Measurements from ENCODE around the gene NUP214.
A peak's percentile ranks its signal among the peaks of the same experiment; 100 is the strongest.
"Not testable (repeated sequence)": the region's sequence is repeated elsewhere in the genome, so short reads cannot be mapped to it uniquely, and the experiment has no call there.

The NUP214 gene

DNA sequence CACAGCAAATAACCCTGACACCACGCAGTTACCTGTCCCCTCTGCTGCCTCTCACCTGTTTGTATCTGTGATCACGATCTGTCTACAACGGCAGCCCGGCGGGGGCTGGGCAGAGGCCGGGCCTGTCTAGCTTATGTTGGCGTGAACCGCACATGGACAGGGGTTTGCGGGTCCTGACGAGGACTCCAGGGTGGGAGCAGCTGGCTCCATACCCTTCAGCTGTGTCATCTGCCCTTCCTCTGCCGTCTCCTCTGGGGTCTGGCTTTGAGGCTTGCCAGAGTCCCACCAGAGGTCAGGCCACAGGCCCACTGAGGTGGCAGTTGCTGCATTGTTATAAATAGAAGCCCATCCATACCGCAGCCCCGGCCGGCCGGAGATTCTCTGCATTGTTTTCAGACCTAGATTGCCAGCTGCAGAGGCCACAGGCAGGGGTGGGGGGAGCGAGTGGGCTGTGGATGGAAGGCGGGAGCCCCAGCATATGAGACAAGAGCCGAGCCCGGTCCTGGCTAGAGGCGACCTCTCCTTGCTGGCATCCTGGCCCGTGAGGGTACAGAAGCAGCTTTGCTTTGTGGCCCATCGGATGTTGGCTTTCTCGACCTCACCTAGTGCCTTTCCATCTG, 113.1 kb downstream of the NUP214 start:
- peak in 1 of 2 experiments; percentile 28 for DNase-seq
- TF ChIP-seq POLR2A (IDR thresholded peaks at IDR 0.05; ENCODE audit: low read length) (no peak), GATA1 (IDR thresholded peaks at IDR 0.05; ENCODE audit: low read depth, low read length) (no peak)

DNA sequence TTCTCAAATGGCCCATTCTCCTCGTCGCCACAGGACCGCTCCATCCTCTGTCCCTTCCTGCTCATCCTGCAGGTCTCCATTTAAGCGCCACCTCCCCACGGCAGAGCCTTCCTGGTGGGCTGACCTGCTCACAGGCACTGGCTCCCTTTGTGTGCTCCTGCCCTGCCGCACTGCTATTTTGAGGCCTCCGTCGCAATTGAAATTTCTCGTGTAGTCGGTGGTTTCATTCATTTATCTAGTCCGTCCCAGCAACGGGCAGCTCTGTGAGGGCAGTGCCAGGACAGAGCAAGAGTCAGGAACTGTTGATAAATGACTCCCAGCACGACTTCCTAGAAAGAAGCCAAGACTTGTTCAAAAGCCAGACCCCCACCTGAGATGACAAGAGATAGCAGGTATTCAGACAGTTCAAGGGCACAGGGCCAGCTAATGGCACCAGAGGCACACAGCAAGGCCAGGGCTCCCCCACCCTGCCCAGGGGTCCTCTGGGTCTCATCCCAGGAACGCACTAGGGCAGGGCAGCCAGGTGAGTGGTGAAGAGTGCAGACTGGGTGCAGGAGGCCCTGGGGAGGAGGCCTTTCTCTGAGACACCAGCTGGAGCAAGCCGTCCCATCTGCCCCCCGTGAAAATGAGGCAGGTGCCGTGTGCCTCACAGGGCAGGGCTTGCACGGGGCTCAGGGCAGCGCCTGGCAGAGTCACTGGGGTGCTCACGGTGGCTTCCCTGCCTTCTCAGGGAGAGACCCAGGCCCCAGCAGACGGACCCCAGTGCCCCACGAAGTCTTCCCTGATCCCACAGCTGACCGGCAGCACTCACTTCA, 114.0 kb downstream of the NUP214 start:
- TF ChIP-seq GATA1 (IDR thresholded peaks at IDR 0.05; ENCODE audit: low read depth, low read length) = no peak
- no peak for TF ChIP-seq POLR2A (IDR thresholded peaks at IDR 0.05; ENCODE audit: low read length)
- no peak for DNase-seq

DNA sequence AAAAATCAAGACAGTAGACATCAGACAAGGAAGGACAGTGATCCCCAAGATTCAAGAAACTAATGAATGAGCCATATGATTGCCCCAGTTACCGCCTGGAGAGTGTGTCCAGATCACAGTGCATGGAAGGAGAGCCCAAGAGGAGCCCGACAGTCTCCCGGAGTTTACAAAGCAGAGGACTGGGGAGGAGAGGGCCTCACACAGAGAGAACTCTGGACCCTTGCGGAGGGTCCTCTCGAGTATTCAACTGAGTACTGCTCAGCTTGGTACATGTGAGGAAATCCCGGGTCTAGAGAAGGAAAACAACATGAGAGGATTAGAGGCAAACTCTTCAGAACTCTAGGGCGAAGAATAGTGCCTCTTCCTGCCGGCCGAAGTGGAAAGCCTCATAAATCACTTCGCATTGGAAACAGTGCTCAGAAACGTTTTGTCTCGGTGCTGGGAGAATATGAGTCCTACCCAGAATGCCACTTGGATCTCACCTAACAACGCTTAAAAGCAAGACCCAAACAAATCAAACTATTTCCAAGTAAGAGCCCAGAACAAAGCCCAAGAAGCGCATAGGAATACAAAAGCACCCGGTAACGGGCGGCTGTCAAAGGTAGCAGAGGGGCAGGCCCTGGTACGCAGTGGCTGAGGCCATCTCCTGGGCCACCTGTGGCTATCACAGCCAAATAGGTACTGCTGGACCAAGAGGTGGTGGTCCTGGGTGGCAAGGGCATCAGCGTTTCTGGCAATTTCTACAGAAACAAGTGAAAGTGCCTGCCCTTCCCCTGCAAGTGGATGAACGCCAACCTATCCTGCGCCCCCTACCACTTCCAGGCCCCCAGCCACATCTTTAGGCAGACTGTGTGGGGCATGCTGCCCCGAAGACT, 114.9 kb downstream of the NUP214 start:
- no peak for DNase-seq
- TF ChIP-seq GATA1 (IDR thresholded peaks at IDR 0.05; ENCODE audit: low read depth, low read length) = no peak
- TF ChIP-seq POLR2A (IDR thresholded peaks at IDR 0.05; ENCODE audit: low read length) = no peak

DNA sequence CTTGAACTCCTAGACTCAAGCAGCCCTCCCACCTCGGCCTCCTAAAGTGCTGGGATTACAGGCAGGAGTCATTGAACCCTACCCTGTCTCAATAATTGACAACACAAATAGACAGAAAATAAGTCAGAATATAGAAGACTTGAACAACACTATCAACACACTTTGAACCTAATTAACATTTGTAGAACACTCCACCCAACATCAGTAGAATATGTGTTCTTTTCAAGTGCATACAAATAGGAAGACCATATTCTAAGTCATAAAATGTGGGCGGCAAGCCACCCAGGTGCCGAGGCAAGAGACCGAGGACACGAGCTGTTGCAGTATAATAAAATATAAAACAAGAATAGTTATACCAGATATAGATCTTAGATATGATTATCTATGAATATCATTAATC, 118.9 kb downstream of the NUP214 start:
- not testable (repeated sequence) for DNase-seq

DNA sequence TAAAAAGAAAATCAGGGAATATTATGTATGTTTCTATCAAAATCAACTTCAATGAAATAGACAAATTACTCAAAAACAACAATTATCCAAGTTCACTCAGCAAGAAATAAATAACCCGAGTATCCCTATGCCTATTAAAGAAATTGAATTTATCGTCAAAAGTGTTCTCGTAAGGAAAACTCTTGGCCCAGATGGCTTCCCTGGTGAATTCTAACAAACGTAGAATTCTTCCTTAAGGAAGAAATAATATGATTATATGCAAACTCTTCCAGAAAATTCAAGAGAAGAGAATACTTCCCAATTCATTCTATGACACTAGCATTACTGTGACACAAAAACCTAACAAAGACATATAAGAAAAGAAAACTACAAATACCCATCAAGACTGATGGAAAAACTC, 121.2 kb downstream of the NUP214 start:
- DNase-seq = no peak
- no peak for TF ChIP-seq POLR2A (IDR thresholded peaks at IDR 0.05; ENCODE audit: low read length)
- no peak for TF ChIP-seq GATA1 (IDR thresholded peaks at IDR 0.05; ENCODE audit: low read depth, low read length)

DNA sequence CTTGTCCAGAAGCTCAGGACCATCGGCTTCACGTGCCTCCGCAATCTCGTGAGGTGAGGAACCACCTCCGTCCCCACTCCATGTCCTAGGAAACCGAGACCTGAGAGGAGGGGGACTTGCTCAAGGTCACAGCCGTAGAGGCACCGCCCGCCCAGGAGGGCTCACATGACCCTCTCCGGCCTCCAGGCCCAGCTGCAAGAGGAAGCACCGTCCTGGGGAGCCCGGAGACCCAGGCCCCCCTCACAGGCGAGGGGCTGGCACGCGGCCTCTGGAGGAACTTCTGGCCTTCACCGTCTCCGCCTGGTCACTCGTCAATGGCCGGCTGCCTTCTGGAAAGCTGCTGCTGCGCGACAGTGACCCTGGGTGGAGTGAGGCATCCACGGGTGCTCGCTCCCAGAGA, 126.7 kb downstream of the NUP214 start:
- TF ChIP-seq GATA1 (IDR thresholded peaks at IDR 0.05; ENCODE audit: low read depth, low read length) (no peak), POLR2A (IDR thresholded peaks at IDR 0.05; ENCODE audit: low read length) (no peak)

DNA sequence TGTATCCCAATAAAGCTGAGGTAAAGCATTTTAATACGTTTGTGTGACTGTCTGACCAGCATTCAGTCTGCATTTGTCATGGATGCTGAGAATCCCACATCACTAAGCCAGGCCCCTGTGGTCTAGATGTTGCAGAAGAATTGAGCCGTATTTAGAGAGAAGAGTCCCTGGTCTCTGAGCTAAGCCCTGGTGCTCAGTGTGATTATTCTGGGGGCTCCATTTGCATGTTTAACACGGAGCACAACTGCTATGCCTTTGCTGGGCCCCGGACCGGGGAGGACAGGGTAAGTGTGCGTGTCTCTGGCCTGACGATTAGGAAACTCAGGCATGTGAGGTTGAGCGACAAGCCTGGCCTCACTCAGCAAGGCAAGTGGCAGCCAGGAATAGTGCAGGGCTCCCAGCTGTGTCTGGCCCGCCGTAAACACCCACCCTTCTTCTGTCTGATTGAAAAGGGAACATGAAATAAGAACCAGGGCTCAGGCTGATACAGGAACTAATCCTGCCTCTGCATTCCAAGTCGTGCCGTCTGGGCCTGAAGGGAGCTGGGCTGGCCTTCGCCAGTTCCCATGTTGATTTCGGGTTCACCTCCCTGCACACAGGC, 128.6 kb downstream of the NUP214 start:
- DNase-seq = peak; percentile 20 to 38
- TF ChIP-seq GATA1 (IDR thresholded peaks at IDR 0.05; ENCODE audit: low read depth, low read length) (no peak), POLR2A (IDR thresholded peaks at IDR 0.05; ENCODE audit: low read length) (no peak)

More for the DNA sequence above, 126.7 kb downstream of the NUP214 start:
- DNase-seq = no peak

DNA sequence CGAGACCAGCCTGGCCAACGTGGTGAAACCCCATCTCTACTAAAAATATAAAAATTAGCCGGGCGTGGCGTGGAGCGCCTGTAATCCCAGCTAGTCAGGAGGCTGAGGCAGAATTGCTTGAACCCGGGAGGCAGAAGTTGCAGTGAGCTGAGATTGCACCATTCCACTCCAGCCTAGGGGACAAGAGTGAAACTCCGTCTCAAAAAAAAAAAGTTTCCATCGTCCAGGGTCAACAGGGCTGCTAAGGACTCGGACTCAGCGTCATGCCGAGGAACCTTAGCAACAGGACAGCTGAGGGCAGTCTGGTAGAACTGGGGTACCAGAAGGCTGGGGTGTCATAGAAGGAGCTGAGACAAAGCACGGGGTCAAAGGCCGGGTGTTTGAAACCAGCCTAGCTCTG, 129.2 kb downstream of the NUP214 start:
- no peak for TF ChIP-seq GATA1 (IDR thresholded peaks at IDR 0.05; ENCODE audit: low read depth, low read length)
- DNase-seq = no peak

DNA sequence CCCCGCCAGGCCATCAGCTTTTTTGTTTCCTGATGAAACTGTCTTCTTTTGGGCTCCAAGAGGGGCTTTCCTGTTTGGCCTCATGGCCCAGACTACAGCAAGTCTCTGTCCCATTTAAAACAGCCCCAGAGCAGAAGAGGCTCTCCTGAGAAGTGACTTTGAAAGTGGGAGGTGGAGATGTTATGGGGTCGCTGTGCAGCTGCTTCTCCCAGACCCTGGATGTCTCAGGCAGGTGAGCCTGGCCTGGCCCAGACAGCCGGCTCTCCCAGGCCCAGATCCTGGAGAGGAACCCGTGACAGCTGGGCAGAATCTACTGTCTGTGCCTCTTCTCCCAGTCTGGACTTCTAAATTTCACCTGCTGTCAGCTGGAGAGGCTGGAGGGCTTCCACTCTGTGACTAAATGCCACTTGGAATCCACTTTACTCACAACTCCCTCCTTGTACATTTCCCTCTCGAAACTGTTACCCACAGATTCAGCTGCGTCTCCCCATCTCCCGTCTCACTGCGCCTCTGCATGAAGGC, 130.4 kb downstream of the NUP214 start:
- TF ChIP-seq GATA1 (IDR thresholded peaks at IDR 0.05; ENCODE audit: low read depth, low read length) (no peak), POLR2A (IDR thresholded peaks at IDR 0.05; ENCODE audit: low read length) (no peak)
- DNase-seq = no peak

DNA sequence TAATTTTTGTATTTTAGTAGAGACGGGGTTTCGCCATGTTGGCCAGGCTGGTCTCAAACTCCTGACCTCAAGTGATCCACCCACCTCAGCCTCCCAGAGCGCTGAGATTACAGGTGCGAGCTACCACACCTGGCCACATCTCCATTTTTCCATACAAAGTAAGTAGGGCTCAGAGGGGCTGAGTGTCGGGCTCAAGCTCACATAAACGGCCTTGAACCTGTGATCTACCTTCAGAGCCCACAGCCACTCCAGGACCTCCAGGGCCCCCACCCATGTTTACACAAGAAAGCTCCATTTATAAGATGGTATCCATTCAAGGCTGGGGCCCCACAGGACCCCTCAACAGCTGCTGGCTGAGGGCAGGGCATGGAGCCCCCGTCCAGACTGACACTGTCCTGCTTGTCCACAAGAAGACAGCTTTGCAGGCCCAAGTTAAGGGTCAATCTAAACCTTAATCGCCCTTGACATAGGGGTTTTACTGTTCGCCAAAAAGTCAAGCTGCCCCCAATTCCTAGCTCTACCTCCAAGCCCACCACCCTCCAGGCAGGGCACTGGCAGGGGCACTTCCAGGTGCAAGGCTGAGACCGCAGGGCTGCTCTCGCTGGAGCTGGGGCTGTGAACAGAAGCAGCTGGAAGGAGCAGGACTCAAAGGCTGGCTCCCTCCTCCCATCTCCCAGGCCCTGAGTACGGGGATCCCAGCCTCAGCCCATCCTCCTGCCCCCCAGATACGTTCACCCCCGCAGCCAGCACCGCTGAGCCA, 132.1 kb downstream of the NUP214 start:
- no peak for DNase-seq
- no peak for TF ChIP-seq POLR2A (IDR thresholded peaks at IDR 0.05; ENCODE audit: low read length)
- TF ChIP-seq GATA1 (IDR thresholded peaks at IDR 0.05; ENCODE audit: low read depth, low read length) = no peak

DNA sequence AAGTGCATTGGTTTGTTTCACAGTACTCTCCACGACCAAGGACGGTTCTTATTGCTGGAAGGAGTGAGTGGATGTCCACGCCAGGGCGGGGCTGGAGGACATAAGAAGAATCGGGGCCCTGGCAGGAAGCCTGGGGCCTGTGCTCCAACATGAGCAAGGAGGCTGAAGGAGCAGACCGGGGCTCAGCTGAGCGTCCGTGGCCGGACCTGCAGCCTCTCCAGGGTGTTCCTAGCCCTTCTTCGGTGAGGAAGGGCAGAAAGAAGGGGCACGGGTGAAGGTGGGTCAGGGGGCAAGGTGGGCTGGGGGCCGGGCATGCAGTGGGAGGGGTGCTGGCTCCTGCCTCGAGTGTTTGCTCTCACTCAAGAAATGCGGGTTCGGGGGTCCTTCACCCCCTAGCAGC, 132.8 kb downstream of the NUP214 start:
- no peak for TF ChIP-seq POLR2A (IDR thresholded peaks at IDR 0.05; ENCODE audit: low read length)
- no peak for TF ChIP-seq GATA1 (IDR thresholded peaks at IDR 0.05; ENCODE audit: low read depth, low read length)
- DNase-seq = no peak

DNA sequence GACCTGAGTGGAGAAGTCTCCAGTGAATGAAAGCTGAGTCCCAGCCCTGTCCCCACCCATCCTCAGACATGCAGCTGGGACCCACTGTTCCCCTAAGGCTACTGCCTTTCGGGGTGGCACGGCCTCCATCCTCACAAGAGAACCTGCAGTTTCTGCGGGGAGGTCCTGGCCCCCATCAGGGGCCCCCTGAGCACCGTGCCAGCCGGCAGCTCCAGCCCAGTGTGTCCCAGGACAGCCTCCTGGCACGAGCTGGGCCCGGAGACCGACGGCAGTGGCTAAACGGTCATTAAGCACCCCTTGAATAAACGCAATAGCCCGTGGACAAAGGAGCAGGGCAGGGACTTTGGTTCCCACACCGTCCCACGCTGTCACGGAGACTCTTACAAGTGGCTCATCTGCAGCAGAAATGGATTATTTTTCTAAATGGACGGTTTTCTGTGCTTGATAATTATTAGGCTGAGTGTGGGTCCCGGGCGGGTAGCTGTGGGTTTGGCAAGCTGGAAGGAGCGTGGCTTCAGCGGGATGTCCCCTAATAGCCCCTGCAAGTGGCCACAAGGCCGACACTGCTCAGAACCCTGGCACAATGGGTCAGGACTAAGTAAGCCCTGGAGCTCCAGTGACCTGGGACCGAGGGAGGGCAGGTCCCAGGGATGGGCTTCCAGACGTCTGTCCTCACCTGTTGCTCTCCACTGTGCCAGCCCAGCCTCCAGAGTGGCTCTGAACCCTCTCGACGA, 133.5 kb downstream of the NUP214 start:
- no peak for TF ChIP-seq POLR2A (IDR thresholded peaks at IDR 0.05; ENCODE audit: low read length)
- TF ChIP-seq GATA1 (IDR thresholded peaks at IDR 0.05; ENCODE audit: low read depth, low read length) = no peak
- DNase-seq = no peak
